IMR-90 (cell line): ENCODE results near the gene DGKG. TPM values are rescaled to one million over a fixed set of nuclear protein-coding genes. Genes with fewer than 3 reads are reported as not detected.

Source experiments
- ATAC-seq: fragments of 200-7000 bp; cut with Tn5 transposase; 2 replicates; pipeline ENCODE4 v1.9.1; 2020; ENCODE audit warnings: low read depth, mild to moderate bottlenecking, moderate library complexity
- BruUV-seq: library from RNA; stranded (reverse); fragments of 400-500 nt; replicated peaks from 2 replicates; lab custom pipeline; 2021; lab: Mats Ljungman, UMichigan
- CTCF ChIA-PET: fragments of 300-600 bp; formaldehyde crosslinking; extraction: SDS; loops from one replicate; lab custom pipeline; 2021; ENCODE audit warnings: antibody characterized with exemption; lab: Yijun Ruan, JAX
- POLR2A ChIA-PET: fragments of 300-600 bp; sonication (Branson Sonifier 250); formaldehyde crosslinking; loops from one replicate; lab custom pipeline; 2022; ENCODE audit warnings: antibody characterized with exemption; ENCODE audit not compliant: unreplicated experiment; lab: Charles Lee
- DNase-seq: peaks from one replicate; pipeline ENCODE4 v3.0.0; 2013
- H2AFZ ChIP-seq: replicated peaks from 2 replicates; pipeline ENCODE3; 2013; ENCODE audit warnings: low read length, mild to moderate bottlenecking; ENCODE audit not compliant: poor library complexity
- H2AK5ac ChIP-seq: 2 replicates; pipeline ENCODE4 v1.6.1; 2013; ENCODE audit warnings: low read depth, low read length, inconsistent platforms
- H2AK9ac ChIP-seq: replicated peaks from 2 replicates; pipeline ENCODE3; 2013; ENCODE audit warnings: mild to moderate bottlenecking, low read depth, low read length, moderate library complexity; ENCODE audit not compliant: poor library complexity
- H2BK120ac ChIP-seq: 2 replicates; pipeline ENCODE4 v1.6.1; 2013; ENCODE audit warnings: low read depth, low read length, inconsistent platforms
- H2BK15ac ChIP-seq: 3 replicates; pipeline ENCODE4 v1.6.1; 2013; ENCODE audit warnings: low read depth, low read length, inconsistent platforms
- H2BK20ac ChIP-seq: 2 replicates; pipeline ENCODE4 v1.6.1; 2013; ENCODE audit warnings: low read depth, mild to moderate bottlenecking, inconsistent platforms, low read length, moderate library complexity
- H2BK5ac ChIP-seq: 2 replicates; pipeline ENCODE4 v1.6.1; 2013; ENCODE audit warnings: mild to moderate bottlenecking, low read depth, low read length, inconsistent platforms; ENCODE audit not compliant: poor library complexity, severe bottlenecking
- H3K14ac ChIP-seq: replicated peaks from 2 replicates; pipeline ENCODE4 v1.6.1; 2013; ENCODE audit warnings: low read depth, low read length, inconsistent platforms
- H3K18ac ChIP-seq: 2 replicates; pipeline ENCODE4 v1.6.1; 2013; ENCODE audit warnings: low read depth, low read length, control low read depth
- H3K23ac ChIP-seq: 2 replicates; pipeline ENCODE4 v1.6.1; 2013; ENCODE audit warnings: low read depth, low read length, inconsistent platforms
- H3K27ac ChIP-seq: 2 replicates; pipeline ENCODE4 v1.5.1; 2013; ENCODE audit warnings: mild to moderate bottlenecking, control low read depth, low read length; ENCODE audit not compliant: insufficient read depth
- H3K27me3 ChIP-seq: 2 replicates; pipeline ENCODE4 v1.6.1; 2013; ENCODE audit warnings: low read length; ENCODE audit not compliant: control insufficient read depth, insufficient read depth
- H3K36me3 ChIP-seq: 2 replicates; pipeline ENCODE4 v1.6.1; 2013; ENCODE audit warnings: low read length, mixed read lengths; ENCODE audit not compliant: control insufficient read depth, insufficient read depth
- H3K4ac ChIP-seq: 2 replicates; pipeline ENCODE4 v1.6.1; 2013; ENCODE audit warnings: low read depth, low read length, inconsistent platforms
- H3K4me1 ChIP-seq: 2 replicates; pipeline ENCODE4 v1.6.1; 2013; ENCODE audit warnings: low read length, mixed read lengths; ENCODE audit not compliant: control insufficient read depth, insufficient read depth
- H3K4me2 ChIP-seq: 2 replicates; pipeline ENCODE4 v1.6.1; 2013; ENCODE audit warnings: low read depth, mild to moderate bottlenecking, control low read depth, low read length, moderate library complexity
- H3K4me3 ChIP-seq: 2 replicates; pipeline ENCODE4 v1.5.1; 2013; ENCODE audit warnings: low read depth, mild to moderate bottlenecking, control low read depth, low read length, moderate library complexity; ENCODE audit not compliant: insufficient read depth
- H3K56ac ChIP-seq: 2 replicates; pipeline ENCODE4 v1.6.1; 2013; ENCODE audit warnings: low read length, inconsistent platforms; ENCODE audit not compliant: insufficient read depth; ENCODE audit errors: extremely low read depth
- H3K79me1 ChIP-seq, 2 experiments: 2 replicates each; pipeline ENCODE4 v1.6.1; 2013; ENCODE audit warnings: low read length in 2 of 2, inconsistent platforms in 1 of 2, low read depth in 1 of 2
- H3K9ac ChIP-seq: 2 replicates; pipeline ENCODE4 v1.6.1; 2013; ENCODE audit warnings: low read depth, low read length, control low read depth
- H3K9me1 ChIP-seq: 2 replicates; pipeline ENCODE4 v1.6.1; 2013; ENCODE audit warnings: low read length, inconsistent platforms; ENCODE audit not compliant: insufficient read depth
- H3K9me3 ChIP-seq: 2 replicates; pipeline ENCODE4 v1.6.1; 2013; ENCODE audit warnings: low read length; ENCODE audit not compliant: control insufficient read depth, insufficient read depth
- H4K20me1 ChIP-seq: 2 replicates; pipeline ENCODE4 v1.6.1; 2013; ENCODE audit warnings: low read length, inconsistent platforms; ENCODE audit not compliant: insufficient read depth
- H4K5ac ChIP-seq: 2 replicates; pipeline ENCODE4 v1.6.1; 2013; ENCODE audit warnings: mild to moderate bottlenecking, low read depth, low read length, control low read depth
- H4K8ac ChIP-seq, 2 experiments: 2 replicates each; pipeline ENCODE4 v1.6.1; 2013; ENCODE audit warnings: low read depth in 2 of 2, low read length in 2 of 2, control low read depth in 1 of 2, inconsistent platforms in 1 of 2
- H4K91ac ChIP-seq: 2 replicates; pipeline ENCODE4 v1.6.1; 2013; ENCODE audit warnings: low read depth, low read length, inconsistent platforms; ENCODE audit not compliant: insufficient read depth
- RAD21 ChIP-seq: IDR thresholded peaks from 2 replicates; pipeline ENCODE4 v1.6.1; 2012; ENCODE audit warnings: low read length, improper control_type of control experiment
- WGBS, 2 experiments: methylation state at CpG; one replicate each; pipeline versions ENCODE4 v1.1.5 to v1.1.7; 2013; ENCODE audit warnings: missing lambda C conversion rate in 2 of 2; ENCODE audit not compliant: insufficient read length in 1 of 2; ENCODE audit errors: extremely low coverage in 2 of 2; 5-methylcytosine and 5-hydroxymethylcytosine counted together
- dilution Hi-C: fragments of 300-500 bp; cut with HindIII; formaldehyde crosslinking; loops from one replicate; pipeline ENCODE4 v1.14.3; 2018; ENCODE audit warnings: low sequenced_read_pairs; ENCODE audit not compliant: unreplicated experiment
- in situ Hi-C: fragments of 300-500 bp; cut with MboI; formaldehyde crosslinking; loops from 3 replicates; pipeline ENCODE4 v1.14.3; 2019; ENCODE audit warnings: low sequenced_read_pairs, inconsistent platforms, mixed read lengths
- intact Hi-C: fragments of 100-400 bp; cut with micrococcal nuclease; formaldehyde crosslinking; loops from 2 replicates; pipeline ENCODE4 v1.10.0; 2022
- polyA plus RNA-seq, 3 experiments: library from polyadenylated mRNA; depleted of rRNA; stranded (reverse); fragments of >200 nt; gene quantifications; 2 replicates each; pipeline ENCODE4 v1.2.3, GENCODE V29; 2012; ENCODE audit warnings: low replicate concordance in 1 of 3
- total RNA-seq: library from RNA; depleted of rRNA; stranded (reverse); fragments of >200 nt; gene quantifications from 2 replicates; pipeline ENCODE4 v1.2.3, GENCODE V29; 2012

Gene DGKG
- total and polyA plus RNA-seq, 2 of the 4 experiments (the other 2 are of a cell fraction): 1.2 to 4.1 TPM

- Histone ChIP-seq H3K18ac (no peak overlapping the region), H3K27ac (no peak overlapping the region), H3K79me1 (no peaks in the 10 kb centered on the region), H2AK5ac (no peak overlapping the region), H3K9ac (no peak overlapping the region), H3K4me3 (no peak overlapping the region), H2AK9ac (no peak overlapping the region), H2BK120ac (no peak overlapping the region), H2AFZ (no peak overlapping the region), H4K8ac (no peak overlapping the region), H2BK5ac (no peak overlapping the region), H3K27me3 (no peaks in the 10 kb centered on the region; the same call in 1 of the 2 replicates), H2BK15ac (no peak overlapping the region), H4K5ac (no peak overlapping the region), H3K56ac (no peak overlapping the region), H3K9me3 (no peaks in the 10 kb centered on the region), H3K14ac (no peak overlapping the region), H4K91ac (no peak overlapping the region), H3K4me1 (peaks cover 10% of the 10 kb centered on the region), H3K4me2 (no peak overlapping the region), H3K4ac (no peak overlapping the region), H4K20me1 (peaks cover 4% of the 10 kb centered on the region; the same call in 1 of the 2 replicates), H2BK20ac (no peak overlapping the region), H3K36me3 (no peaks in the 10 kb centered on the region), H3K9me1 (peaks cover 9% of the 10 kb centered on the region; the same call in 1 of the 2 replicates), H3K23ac (no peak overlapping the region)
- no peak for DNase-seq
- dilution Hi-C loops (no loop called here), intact Hi-C loops (loop anchor here (10.0 kb wide), 1 partner anchor 530 kb away; no protein-coding TSS in a partner anchor), in situ Hi-C loops (no loop called here)
- ChIA-PET CTCF (no interaction called here), POLR2A (no interaction called here)
- 92% methylated on average over 2 of the region's 6 CpGs; no CpG with 5 or more reads in 1 of the 2 experiments for WGBS, 2 experiments
- no TSS peak for BruUV-seq
- no peak for ATAC-seq
- TF ChIP-seq RAD21: no peak
Measured at GRCh38 chr3:186284661-186285060, 77.4 kb downstream of the DGKG start.
